Spleen (tissue), 13 donors: ENCODE measurements around the gene SFXN2. TPM values are rescaled to one million over a fixed set of nuclear protein-coding genes. Genes with fewer than 3 reads are reported as not detected.
"Not testable (repeated sequence)": the region's sequence is repeated elsewhere in the genome, so short reads cannot be mapped to it uniquely, and the experiment has no call there.

Experiments used
- DNase-seq: peaks from one replicate; pipeline ENCODE4 v3.0.0-alpha.2; 2020
- H3K27ac ChIP-seq, 8 donors: fragments of 200-600 bp; sonication (generic) in 7 of 8; 1 replicate in 4 of 8; 2 replicates in 4 of 8; pipeline versions ENCODE4 v1.5.0 to v1.8.0; 2016 to 2021; ENCODE audit warnings: inconsistent platforms in 4 of 8, mild to moderate bottlenecking in 4 of 8, moderate library complexity in 1 of 8
- H3K27me3 ChIP-seq, 7 donors: fragments of 200-600 bp; sonication (generic) in 6 of 7; replicated peaks in 1 of 7; 1 replicate in 4 of 7; 2 replicates in 3 of 7; pipeline versions ENCODE4 v1.5.0 to v1.8.0; 2016 to 2021; ENCODE audit warnings: inconsistent platforms in 3 of 7, mild to moderate bottlenecking in 1 of 7
- H3K36me3 ChIP-seq, 6 donors: fragments of 200-600 bp; sonication (generic) in 5 of 6; 1 replicate in 4 of 6; 2 replicates in 2 of 6; pipeline versions ENCODE4 v1.5.0 to v1.8.0; 2016 to 2021; ENCODE audit warnings: inconsistent platforms in 2 of 6
- H3K4me1 ChIP-seq, 6 donors: fragments of 200-600 bp; sonication (generic) in 5 of 6; 1 replicate in 3 of 6; 2 replicates in 3 of 6; pipeline versions ENCODE4 v1.5.0 to v1.8.0; 2016 to 2021; ENCODE audit warnings: inconsistent platforms in 3 of 6
- H3K4me3 ChIP-seq, 8 donors: fragments of 200-600 bp; sonication (generic) in 7 of 8; 1 replicate in 4 of 8; 2 replicates in 4 of 8; pipeline versions ENCODE4 v1.5.0 to v1.8.0; 2016 to 2021; ENCODE audit warnings: inconsistent platforms in 4 of 8, mild to moderate bottlenecking in 4 of 8, moderate library complexity in 2 of 8
- H3K9me3 ChIP-seq, 8 donors: fragments of 200-600 bp; sonication (generic) in 7 of 8; 1 replicate in 4 of 8; 2 replicates in 4 of 8; pipeline versions ENCODE4 v1.5.0 to v1.8.0; 2016 to 2021; ENCODE audit warnings: inconsistent platforms in 4 of 8
- CTCF ChIP-seq, 11 experiments: fragments of 200-600 bp in 7 of 11; fragments of 450-650 bp in 4 of 11; sonication (generic) in 4 of 11; IDR thresholded peaks in 8 of 11; conservative IDR thresholded peaks in 3 of 11; 1 replicate in 7 of 11; 2 replicates in 4 of 11; pipeline versions ENCODE4 v1.4.0 to v1.8.0; 2016 to 2021; ENCODE audit warnings: antibody characterized with exemption in 11 of 11, inconsistent platforms in 4 of 11, mild to moderate bottlenecking in 1 of 11
- POLR2A ChIP-seq, 3 donors: fragments of 450-650 bp; IDR thresholded peaks; one replicate each; pipeline ENCODE4 v1.5.1; 2017; ENCODE audit warnings: antibody characterized with exemption in 3 of 3, mild to moderate bottlenecking in 1 of 3
- POLR2AphosphoS5 ChIP-seq, 3 donors: sonication (generic); formaldehyde crosslinking; IDR thresholded peaks; one replicate each; pipeline ENCODE4 v1.5.1; 2017; ENCODE audit warnings: antibody characterized with exemption in 3 of 3
- WGBS, 5 donors: extraction: QIAGEN DNeasy Blood & Tissue Kit in 3 of 5; methylation state at CpG; one replicate each; pipeline versions ENCODE4 v1.1.5 to v1.1.7; 2013 to 2018; 5-methylcytosine and 5-hydroxymethylcytosine counted together
- intact Hi-C: fragments of 100-400 bp; cut with DNase I; formaldehyde crosslinking; loops from one replicate; pipeline ENCODE4 v1.15.0; 2023; ENCODE audit warnings: low total_unique reads
- long read RNA-seq, 2 donors: transcript quantifications; one replicate each; lab custom pipeline, GENCODE V29; 2026
- polyA plus RNA-seq, 3 donors: library from polyadenylated mRNA; stranded (reverse); fragments of 200-250 nt; gene quantifications; one replicate each; pipeline ENCODE4 v1.2.1, GENCODE V29; 2013
- total RNA-seq, 7 donors: library from RNA; depleted of rRNA in 3 of 7; stranded (reverse); fragments of >200 nt in 3 of 7; fragmentation: NEBNext Ultra II Directional in 4 of 7; extraction: Animal tissue kit (Norgen Biotek cat#: 25700) in 4 of 7; gene quantifications; one replicate each; pipeline versions ENCODE4 v1.1.0 to v1.2.1, GENCODE V29; 2016 to 2021
- donor health status: healthy with polysubstance abuse.
- donor health status: DM: no; HTN: no; CAD: no; lungs with moderate emphysema.
- donor health status: DM: no; HTN: no; CAD: no.
- donor health status: Bipolar disorder and iron deficiency.
- donor health status: healthy.
- donor health status: DM: no; HTN: no; CAD: no.
- donor health status: DM: yes; HTN: yes; CAD: no.

The SFXN2 gene
- 10 to 100 TPM in 5 of 7 donors, 1 to 10 TPM in 2; 5.5 to 12.8 (median 10.5) TPM for total RNA-seq
- 1 to 10 TPM; 3.0 to 6.0 (median 5.4) TPM for polyA plus RNA-seq
- long read RNA-seq, donor 1, full-length matches to known transcripts = 1 of 1 reads
- long read RNA-seq, donor 1, partial matches to known transcripts = 0 of 1 reads
- long read RNA-seq, donor 1, other reads (novel, unspliced or antisense) = 0 of 1 reads
- long read RNA-seq, donor 2 = 0 reads

GRCh38 chr10:102714621-102715455 is at the start of gene SFXN2:
SFXN2 (plus strand) TSS chr10:102714636; CDS start chr10:102726637, 12,001 bp downstream.
- WGBS, 5 donors = 5 to 10% (median 6%) methylated on average over 34 to 46 of the region's 46 CpGs
- TF ChIP-seq CTCF (IDR thresholded peaks at IDR 0.05 in 8 of 11, conservative IDR thresholded peaks at IDR 0.05 in 3 of 11) = no peak
- TF ChIP-seq POLR2A (IDR thresholded peaks at IDR 0.05) = no peak
- no peak for TF ChIP-seq POLR2AphosphoS5 (IDR thresholded peaks at IDR 0.05)
- peaks cover 5 to 88% (median 41%) of the 10 kb centered on the region in 6 donors for H3K4me1 ChIP-seq
- DNase-seq = no peak
- H3K27ac ChIP-seq = peak within 1 kb of the TSS; percentile 66 to 93 (median 88)
- no peaks in the 10 kb centered on the region for H3K36me3 ChIP-seq
- H3K9me3 ChIP-seq = no peaks in the 10 kb centered on the region
- H3K4me3 ChIP-seq = peak within 1 kb of the TSS; percentile 94 to 100 (median 99)
- no peaks in the 10 kb centered on the region for H3K27me3 ChIP-seq
- intact Hi-C loops = no loop called here

- no peaks in the 10 kb centered on the region for H3K27me3 ChIP-seq
These were observed 48.4 kb upstream of the SFXN2 start for GRCh38 chr10:102665904-102666509.

GRCh38 chr10:102667411-102667810 is 47.0 kb upstream of the SFXN2 start:
- H3K27me3 ChIP-seq, H3K36me3 ChIP-seq, H3K27ac ChIP-seq, H3K4me3 ChIP-seq, H3K9me3 ChIP-seq, DNase-seq, intact Hi-C loops: not testable (repeated sequence)
- 81 to 95% (median 86%) methylated on average over 4 of the region's 4 CpGs for WGBS, 5 donors
- H3K4me1 ChIP-seq = peaks cover 0 to 39% (median 18%) of the 10 kb centered on the region in 6 donors

More at GRCh38 chr10:102665904-102666509, 48.4 kb upstream of the SFXN2 start:
- Histone ChIP-seq H3K27ac (no peak overlapping the region), H3K4me3 (no peak overlapping the region), H3K4me1 (peaks cover 2 to 44% (median 25%) of the 10 kb centered on the region in 6 donors), H3K36me3 (no peaks in the 10 kb centered on the region), H3K9me3 (no peaks in the 10 kb centered on the region)
- 85 to 93% (median 89%) methylated on average over 7 to 9 of the region's 9 CpGs for WGBS, 5 donors
- TF ChIP-seq CTCF (IDR thresholded peaks at IDR 0.05 in 8 of 11, conservative IDR thresholded peaks at IDR 0.05 in 3 of 11) (no peak), POLR2A (IDR thresholded peaks at IDR 0.05) (no peak), POLR2AphosphoS5 (IDR thresholded peaks at IDR 0.05) (no peak)
- intact Hi-C loops = no loop called here
- DNase-seq = peak; percentile 68

GRCh38 chr10:102668326-102669107 is 45.9 kb upstream of the SFXN2 start:
- intact Hi-C loops = no loop called here
- Histone ChIP-seq H3K27ac (peak overlapping the region in 4 of 8 donors; percentile 17 to 51 (median 38)), H3K4me1 (peaks cover 4 to 50% (median 25%) of the 10 kb centered on the region in 6 donors), H3K27me3 (no peaks in the 10 kb centered on the region), H3K9me3 (no peaks in the 10 kb centered on the region), H3K4me3 (no peak overlapping the region), H3K36me3 (no peaks in the 10 kb centered on the region)
- DNase-seq = no peak
- 76 to 91% (median 84%) methylated on average over 9 to 10 of the region's 10 CpGs for WGBS, 5 donors
- TF ChIP-seq POLR2AphosphoS5 (IDR thresholded peaks at IDR 0.05) = peak in 1 of 3 donors; percentile 24
- TF ChIP-seq CTCF (IDR thresholded peaks at IDR 0.05 in 8 of 11, conservative IDR thresholded peaks at IDR 0.05 in 3 of 11) = no peak
